ENCODE data around the gene NIPAL1.
"Not testable (repeated sequence)": the region's sequence is repeated elsewhere in the genome, so short reads cannot be mapped to it uniquely, and the experiment has no call there.

Gene NIPAL1

GRCh38 chr4:48016141-48017107, at the start of gene NIPAL1, which contains the start of gene CNGA1:
TSS of gene NIPAL1 (plus strand) at chr4:48016772. CDS start at chr4:48016840, 68 bp downstream.
TSS of gene CNGA1 (minus strand) at chr4:48016681. CDS start at chr4:47952689, 63,992 bp downstream.
- peak; percentile 75 to 78 for DNase-seq

DNA sequence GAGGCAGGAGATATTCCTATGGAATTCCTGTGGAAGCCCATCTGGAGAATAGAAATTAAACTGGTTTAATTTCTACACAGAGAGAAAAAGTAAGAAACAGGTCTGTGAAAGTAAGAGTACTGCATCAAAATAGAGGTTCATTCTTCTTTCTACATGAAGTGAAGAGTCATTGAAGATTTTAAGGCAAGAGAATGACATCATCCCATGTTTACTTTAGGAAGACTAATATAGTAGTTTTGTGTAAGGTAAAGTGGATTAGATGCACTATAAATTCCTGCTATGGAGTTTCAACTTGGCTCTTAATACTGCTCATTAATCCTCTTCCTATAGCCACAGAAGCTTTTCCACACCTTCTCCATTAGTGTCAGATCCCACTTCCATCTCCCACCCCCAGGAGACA, 47.7 kb upstream of the NIPAL1 start:
- DNase-seq = no peak

DNA sequence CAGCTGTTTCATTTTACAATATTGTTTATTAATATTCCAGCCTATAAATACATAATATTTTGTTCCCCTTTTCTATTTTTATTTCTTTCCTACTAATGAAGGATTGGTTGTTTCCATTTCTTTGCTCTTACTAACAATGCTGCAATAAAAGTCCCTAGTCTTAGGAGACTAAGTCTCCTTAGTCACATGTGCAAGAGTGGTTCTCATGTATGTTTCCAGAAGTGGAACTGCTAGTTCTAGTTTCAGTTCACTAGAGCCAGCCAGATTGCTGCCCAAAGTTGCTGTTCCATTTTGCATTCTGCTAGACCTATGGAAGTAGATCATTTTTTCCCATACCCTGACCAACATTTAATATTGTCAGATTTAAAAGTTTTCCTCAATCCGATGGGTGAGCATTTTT, 44.4 kb upstream of the NIPAL1 start:
- DNase-seq = no peak

GRCh38 chr4:47972721-47973120, 43.9 kb upstream of the NIPAL1 start:
- DNase-seq = no peak

- no peak for DNase-seq
Measured at GRCh38 chr4:47974566-47974965, 42.0 kb upstream of the NIPAL1 start.

DNA sequence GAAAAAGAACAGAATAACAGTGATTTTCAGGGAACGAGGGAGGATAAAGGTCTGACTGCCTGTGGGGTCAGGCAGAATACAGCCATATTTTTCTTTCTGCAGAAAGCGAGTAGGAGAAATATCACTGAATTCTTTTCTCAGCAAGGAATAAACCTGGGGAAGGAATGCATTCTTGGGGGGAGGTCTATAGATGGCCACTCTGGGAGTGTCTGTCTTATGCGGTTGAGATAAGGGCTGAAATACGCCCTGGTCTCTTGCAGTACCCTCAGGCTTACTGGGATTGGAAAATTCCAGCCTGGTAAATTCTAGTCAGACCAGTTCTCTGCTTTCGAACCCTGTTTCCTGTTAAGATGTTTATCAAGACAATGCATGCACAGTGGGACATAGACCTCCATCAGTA, 26.4 kb upstream of the NIPAL1 start:
- DNase-seq = no peak

DNA sequence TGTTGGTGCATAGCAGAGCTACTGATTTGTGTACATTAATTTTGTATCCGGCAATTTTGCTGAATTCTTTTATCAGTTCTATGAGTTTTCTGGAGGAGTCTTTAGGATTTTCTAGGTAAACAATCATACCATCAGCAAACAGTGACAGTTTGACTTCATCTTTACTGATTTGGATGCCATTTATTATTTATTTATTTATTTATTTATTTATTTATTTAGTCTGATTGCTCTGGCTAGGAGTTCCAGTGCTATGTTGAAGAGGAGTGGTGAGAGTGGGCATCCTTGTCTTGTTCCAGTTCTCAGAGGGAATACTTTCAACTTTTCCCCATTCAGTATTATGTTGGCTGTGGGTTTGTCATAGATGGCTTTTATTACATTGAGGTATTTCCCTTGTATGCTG, 24.1 kb upstream of the NIPAL1 start:
- not testable (repeated sequence) for DNase-seq

- no peak for DNase-seq
Measured at GRCh38 chr4:47996021-47996420, 20.6 kb upstream of the NIPAL1 start.

GRCh38 chr4:48002267-48002666, 14.3 kb upstream of the NIPAL1 start:
- no peak for DNase-seq

GRCh38 chr4:48003568-48003967, 13.0 kb upstream of the NIPAL1 start:
- DNase-seq = peak; percentile 55 to 64

DNA sequence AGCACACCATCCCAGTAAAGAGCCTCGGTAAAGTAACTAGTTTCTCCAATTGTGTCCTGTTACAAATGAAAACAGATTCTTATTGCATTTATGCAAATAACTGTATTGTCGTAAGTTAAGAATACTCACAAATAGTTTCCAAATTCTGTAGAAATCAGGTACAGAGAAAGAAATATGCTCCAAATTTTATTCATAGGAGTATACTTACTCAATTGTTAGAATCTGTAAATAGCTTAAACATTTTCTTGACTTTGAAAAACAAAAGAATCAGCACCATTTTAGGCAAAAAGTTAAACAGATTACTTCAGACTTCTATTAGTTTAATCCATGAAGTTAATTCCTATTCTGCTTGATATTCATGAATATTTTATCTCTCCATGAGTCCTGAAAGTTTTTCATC, 10.8 kb upstream of the NIPAL1 start:
- no peak for DNase-seq

DNA sequence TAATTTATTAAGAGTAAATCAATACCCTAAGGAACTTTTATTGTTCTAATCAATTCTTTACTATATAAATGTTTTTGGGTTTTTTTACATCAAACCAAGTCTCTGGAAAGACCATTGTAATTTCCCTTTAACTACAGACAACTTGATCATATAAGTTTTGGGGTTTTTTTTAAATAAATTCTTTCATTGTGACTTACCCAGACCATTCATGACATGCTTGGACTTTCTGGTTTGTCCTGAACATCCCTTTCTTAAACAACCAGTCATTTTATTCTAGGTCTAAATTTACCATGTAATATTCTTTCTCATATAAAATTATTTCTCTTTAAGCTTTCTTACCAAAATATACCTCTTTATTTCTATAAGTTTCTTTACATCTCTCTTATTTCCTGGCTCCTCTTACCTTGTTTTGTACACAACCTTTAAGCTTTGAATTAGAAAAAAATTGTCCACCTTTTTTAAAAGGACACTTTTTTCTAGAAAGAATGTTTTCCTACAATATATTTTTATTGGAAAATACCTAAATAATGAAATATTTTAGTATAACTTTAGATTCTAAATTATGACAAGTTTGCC, 8.5 kb upstream of the NIPAL1 start:
- no peak for DNase-seq

GRCh38 chr4:48010906-48011305, 5.7 kb upstream of the NIPAL1 start:
- not testable (repeated sequence) for DNase-seq

GRCh38 chr4:48011722-48012121, 4.8 kb upstream of the NIPAL1 start:
- DNase-seq = no peak

DNA sequence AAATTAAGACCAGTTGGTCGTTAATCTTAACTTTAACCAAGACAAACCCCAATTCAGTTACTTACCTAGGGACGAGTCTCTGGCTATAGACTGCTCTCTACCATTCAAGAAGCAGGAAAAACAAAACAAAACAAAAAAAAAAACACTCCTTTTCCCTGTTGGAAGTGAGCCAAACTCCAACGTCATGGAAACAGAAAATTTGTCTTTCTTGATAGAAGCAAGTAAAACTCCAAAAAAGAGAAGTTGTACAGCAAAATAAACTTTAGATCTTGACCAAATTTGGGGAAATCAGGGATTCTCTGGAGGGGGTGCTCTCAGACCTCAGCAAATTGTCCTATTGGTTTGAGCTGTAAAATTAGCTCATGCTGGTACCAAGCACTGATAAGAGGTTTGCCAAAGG, 3.7 kb upstream of the NIPAL1 start:
- DNase-seq = no peak

DNA sequence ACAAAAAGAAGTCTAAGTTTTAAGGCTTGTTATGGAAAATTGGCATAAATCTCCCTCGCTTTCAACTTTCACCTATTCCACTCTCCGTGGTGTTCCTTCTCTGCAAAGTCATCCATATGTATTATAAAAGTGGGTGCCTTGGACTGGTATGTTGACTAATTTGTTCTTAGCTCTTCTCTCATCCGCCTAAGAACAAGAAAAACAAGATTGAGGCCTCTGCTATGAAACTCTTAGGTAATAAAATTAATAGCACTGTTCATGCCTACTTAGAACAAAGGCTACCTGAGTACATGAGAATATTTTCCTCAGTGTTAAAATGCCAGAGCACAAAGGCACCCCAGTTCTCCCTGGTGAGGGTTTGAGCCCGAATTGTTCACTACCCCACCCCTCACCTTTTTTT, 1.4 kb upstream of the NIPAL1 start:
- DNase-seq = no peak

GRCh38 chr4:48015678-48016077, 894 bp upstream of the NIPAL1 start:
- no peak for DNase-seq

GRCh38 chr4:48017108-48017571, 568 bp downstream of the NIPAL1 start:
- peak; percentile 57 to 69 for DNase-seq

- DNase-seq = no peak
Measured at GRCh38 chr4:48018112-48018511, 1.5 kb downstream of the NIPAL1 start.

GRCh38 chr4:48021100-48021499, 4.5 kb downstream of the NIPAL1 start:
- no peak for DNase-seq

- no peak for DNase-seq
Measured at GRCh38 chr4:48022192-48022799, 5.7 kb downstream of the NIPAL1 start.

GRCh38 chr4:48024522-48024921, 8.0 kb downstream of the NIPAL1 start:
- DNase-seq = no peak

GRCh38 chr4:48025005-48025404, 8.4 kb downstream of the NIPAL1 start:
- no peak for DNase-seq

DNA sequence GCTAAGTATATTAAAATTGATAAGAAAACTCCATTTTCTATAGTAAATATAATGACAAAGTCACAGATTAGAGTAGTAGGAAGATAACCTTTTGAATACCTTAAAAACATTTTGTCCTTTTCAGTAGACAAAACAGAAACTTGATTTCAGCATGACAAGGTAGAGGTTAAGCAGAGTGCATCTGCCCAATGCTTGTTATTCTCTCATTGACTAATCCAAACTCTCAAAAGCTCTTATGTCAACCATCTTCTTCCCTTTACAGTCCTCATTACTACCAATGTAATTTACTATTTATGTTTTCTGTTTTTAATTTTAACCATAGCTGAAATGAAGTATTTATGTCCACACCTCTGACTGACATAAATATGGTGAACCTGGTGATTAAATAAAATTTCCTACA, 11.1 kb downstream of the NIPAL1 start:
- DNase-seq = no peak

All from activated CD4-positive, alpha-beta T cell treated with anti-CD3 and anti-CD28 coated beads, Interleukin-2, amount 50 U/mL, for 48 hours (primary cell).